22Rv1 (cell line): Measurements from ENCODE around the gene ZKSCAN8.

Source experiments
- CTCF ChIP-seq: fragments of 450-650 bp; IDR thresholded peaks from 2 replicates; pipeline ENCODE4 v1.5.1; 2017; ENCODE audit warnings: mild to moderate bottlenecking
- ZFX ChIP-seq: fragments of 450-650 bp; IDR thresholded peaks from 2 replicates; pipeline ENCODE4 v1.6.1; 2017; ENCODE audit warnings: antibody characterized with exemption, borderline replicate concordance

- TF ChIP-seq CTCF (no peak), ZFX (no peak)
Observed at GRCh38 chr6:28105245-28105639, 36.4 kb upstream of the ZKSCAN8 start.
